Non-pigmented ciliary epithelial cell (primary cell): ENCODE measurements around the gene LRRC8E.
"Not testable (repeated sequence)": the region's sequence is repeated elsewhere in the genome, so short reads cannot be mapped to it uniquely, and the experiment has no call there.

Experiments
- DNase-seq: peaks from one replicate; pipeline ENCODE4 v3.0.0-alpha.2; 2010; ENCODE audit warnings: low read depth

Gene LRRC8E

GRCh38 chr19:7887408-7888144 is 734 bp upstream of the LRRC8E start:
- DNase-seq, result no peak

GRCh38 chr19:7888826-7889217 is 512 bp downstream of the LRRC8E start:
- DNase-seq, result no peak

GRCh38 chr19:7893362-7894101 is 5.2 kb downstream of the LRRC8E start:
- not testable (repeated sequence) for DNase-seq

GRCh38 chr19:7894612-7895309 is 6.5 kb downstream of the LRRC8E start:
- no peak for DNase-seq

GRCh38 chr19:7895565-7895964 is 7.3 kb downstream of the LRRC8E start:
- DNase-seq, result no peak

GRCh38 chr19:7897292-7897691 is 9.0 kb downstream of the LRRC8E start:
- DNase-seq, result no peak

- DNase-seq, result no peak
These were observed 10.7 kb downstream of the LRRC8E start for GRCh38 chr19:7898967-7899366.

- DNase-seq, result no peak
These were observed 11.6 kb downstream of the LRRC8E start for GRCh38 chr19:7899751-7900378.

- DNase-seq, result no peak
These were observed 12.1 kb downstream of the LRRC8E start for GRCh38 chr19:7900401-7900870.

GRCh38 chr19:7900931-7901330 is 12.6 kb downstream of the LRRC8E start:
- no peak for DNase-seq

- DNase-seq, result no peak
These were observed 13.0 kb downstream of the LRRC8E start for GRCh38 chr19:7901337-7901736.

- no peak for DNase-seq
These were observed 14.5 kb downstream of the LRRC8E start for GRCh38 chr19:7902796-7903243.

GRCh38 chr19:7903244-7904073 is 15.1 kb downstream of the LRRC8E start, which contains the start of gene MAP2K7:
TSS of gene MAP2K7 (plus strand) at chr19:7903877. CDS start at chr19:7903945, 68 bp downstream.
- peak; percentile 89 for DNase-seq

GRCh38 chr19:7904074-7905020 is 16.0 kb downstream of the LRRC8E start:
- DNase-seq, result no peak

- DNase-seq, result no peak
These were observed 17.0 kb downstream of the LRRC8E start for GRCh38 chr19:7905268-7905667.

GRCh38 chr19:7905859-7906258 is 17.5 kb downstream of the LRRC8E start:
- DNase-seq, result no peak

GRCh38 chr19:7907122-7907521 is 18.8 kb downstream of the LRRC8E start:
- DNase-seq, result no peak

GRCh38 chr19:7907544-7907943 is 19.2 kb downstream of the LRRC8E start:
- no peak for DNase-seq

GRCh38 chr19:7908078-7908699 is 19.9 kb downstream of the LRRC8E start:
- no peak for DNase-seq
